HepG2 (cell line): ENCODE data around the gene CARMIL3. TPM values are rescaled to one million over a fixed set of nuclear protein-coding genes. Genes with fewer than 3 reads are reported as not detected.

Experiments
- ATRX ChIP-seq: sonication (generic); formaldehyde crosslinking; IDR thresholded peaks from 2 replicates; pipeline ENCODE4 v1.4.0; 2020; ENCODE audit warnings: missing genetic modification reagents, borderline replicate concordance
- CCAR2 ChIP-seq: fragments of 200-400 bp; formaldehyde crosslinking; optimal IDR thresholded peaks from 2 replicates; pipeline ENCODE3; 2018; ENCODE audit warnings: low read depth, mild to moderate bottlenecking, low read length, moderate library complexity
- DNMT3B ChIP-seq: conservative IDR thresholded peaks from 2 replicates; pipeline ENCODE4 v1.6.1; 2016; ENCODE audit warnings: missing biosample characterization, control low read depth
- ESRRA ChIP-seq: sonication (generic); formaldehyde crosslinking; IDR thresholded peaks from 2 replicates; pipeline ENCODE4 v1.5.1; 2020; ENCODE audit warnings: mild to moderate bottlenecking, low read depth, missing genetic modification reagents
- FOXM1 ChIP-seq: sonication (generic); formaldehyde crosslinking; IDR thresholded peaks from 2 replicates; pipeline ENCODE4 v1.5.0; 2020; ENCODE audit warnings: missing genetic modification reagents
- GABPB1 ChIP-seq: IDR thresholded peaks from 2 replicates; pipeline ENCODE4 v1.6.1; 2016; ENCODE audit warnings: mild to moderate bottlenecking, missing genetic modification reagents, moderate library complexity, missing compliant biosample characterization
- KLF12 ChIP-seq: sonication (generic); formaldehyde crosslinking; IDR thresholded peaks from 2 replicates; pipeline ENCODE4 v1.4.0; 2020; ENCODE audit warnings: missing genetic modification reagents, borderline replicate concordance
- MIER3 ChIP-seq: IDR thresholded peaks from 2 replicates; pipeline ENCODE4 v1.6.1; 2016; ENCODE audit warnings: missing compliant biosample characterization, borderline replicate concordance
- NR1H2 ChIP-seq: sonication (generic); formaldehyde crosslinking; IDR thresholded peaks from 2 replicates; pipeline ENCODE4 v1.8.1; 2022; ENCODE audit warnings: low read depth, missing genetic modification reagents, borderline replicate concordance
- PHF8 ChIP-seq: sonication (generic); formaldehyde crosslinking; IDR thresholded peaks from 2 replicates; pipeline ENCODE4 v1.5.0; 2020; ENCODE audit warnings: missing genetic modification reagents
- PPARG ChIP-seq: conservative IDR thresholded peaks from 2 replicates; pipeline ENCODE4 v1.6.1; 2016; ENCODE audit warnings: missing biosample characterization, missing genetic modification reagents
- PRMT3 ChIP-seq: sonication (generic); formaldehyde crosslinking; IDR thresholded peaks from 2 replicates; pipeline ENCODE4 v1.8.1; 2022; ENCODE audit warnings: low read depth, mild to moderate bottlenecking, moderate library complexity, missing genetic modification reagents, borderline replicate concordance
- RBM22 ChIP-seq: fragments of 200-400 bp; formaldehyde crosslinking; optimal IDR thresholded peaks from 2 replicates; pipeline ENCODE3; 2017; ENCODE audit warnings: mild to moderate bottlenecking, low read length, moderate library complexity
- STAG1 ChIP-seq: sonication (generic); formaldehyde crosslinking; IDR thresholded peaks from 2 replicates; pipeline ENCODE4 v1.4.0; 2020; ENCODE audit warnings: missing genetic modification reagents
- USF2 ChIP-seq, 2 experiments: sonication (generic) in 1 of 2; formaldehyde crosslinking in 1 of 2; IDR thresholded peaks; 2 replicates each; pipeline versions ENCODE4 v1.5.1 to v1.6.1; 2011 to 2020; ENCODE audit warnings: borderline replicate concordance in 1 of 2, low read depth in 1 of 2, low read length in 1 of 2, mild to moderate bottlenecking in 1 of 2, missing genetic modification reagents in 1 of 2, moderate library complexity in 1 of 2
- ZMYM2 ChIP-seq: sonication (generic); formaldehyde crosslinking; IDR thresholded peaks from 2 replicates; pipeline ENCODE4 v1.8.0; 2022; ENCODE audit warnings: mild to moderate bottlenecking, missing genetic modification reagents
- ZNF12 ChIP-seq: sonication (generic); formaldehyde crosslinking; IDR thresholded peaks from 2 replicates; pipeline ENCODE4 v1.5.0; 2020; ENCODE audit warnings: missing genetic modification reagents
- ZNF33B ChIP-seq: sonication (generic); formaldehyde crosslinking; IDR thresholded peaks from 2 replicates; pipeline ENCODE4 v1.5.1; 2020; ENCODE audit warnings: mild to moderate bottlenecking, missing genetic modification reagents
- ZNF446 ChIP-seq: sonication (generic); formaldehyde crosslinking; IDR thresholded peaks from 2 replicates; pipeline ENCODE4 v1.5.0; 2020; ENCODE audit warnings: mild to moderate bottlenecking, missing genetic modification reagents
- ZNF460 ChIP-seq: sonication (generic); formaldehyde crosslinking; IDR thresholded peaks from 2 replicates; pipeline ENCODE4 v1.5.1; 2020; ENCODE audit warnings: missing genetic modification reagents, mild to moderate bottlenecking, borderline replicate concordance
- ZNF558 ChIP-seq: sonication (generic); formaldehyde crosslinking; IDR thresholded peaks from 2 replicates; pipeline ENCODE4 v1.9.0; 2022; ENCODE audit warnings: mild to moderate bottlenecking, missing genetic modification reagents, borderline replicate concordance
- ZNF569 ChIP-seq: sonication (generic); formaldehyde crosslinking; IDR thresholded peaks from 2 replicates; pipeline ENCODE4 v1.5.0; 2020; ENCODE audit warnings: mild to moderate bottlenecking, missing genetic modification reagents, moderate library complexity, borderline replicate concordance
- ZNF616 ChIP-seq: sonication (generic); formaldehyde crosslinking; IDR thresholded peaks from 2 replicates; pipeline ENCODE4 v1.5.0; 2020; ENCODE audit warnings: low read depth, mild to moderate bottlenecking, missing genetic modification reagents
- ZNF619 ChIP-seq: sonication (generic); formaldehyde crosslinking; IDR thresholded peaks from 2 replicates; pipeline ENCODE4 v1.4.0; 2020; ENCODE audit warnings: mild to moderate bottlenecking, missing genetic modification reagents
- ZNF644 ChIP-seq: IDR thresholded peaks from 2 replicates; pipeline ENCODE4 v1.6.1; 2016; ENCODE audit warnings: low read depth
- ZNF678 ChIP-seq: sonication (generic); formaldehyde crosslinking; IDR thresholded peaks from 2 replicates; pipeline ENCODE4 v1.4.0; 2020; ENCODE audit warnings: mild to moderate bottlenecking, missing genetic modification reagents
- ZNF776 ChIP-seq: sonication (generic); formaldehyde crosslinking; IDR thresholded peaks from 2 replicates; pipeline ENCODE4 v1.4.0; 2020; ENCODE audit warnings: mild to moderate bottlenecking, missing genetic modification reagents
- ZNF781 ChIP-seq: sonication (generic); formaldehyde crosslinking; IDR thresholded peaks from 2 replicates; pipeline ENCODE4 v1.5.1; 2020; ENCODE audit warnings: borderline replicate concordance, mild to moderate bottlenecking, missing genetic modification reagents; ENCODE audit errors: not compliant biosample characterization
- ZSCAN31 ChIP-seq: sonication (generic); formaldehyde crosslinking; IDR thresholded peaks from 2 replicates; pipeline ENCODE4 v1.5.0; 2020; ENCODE audit warnings: low read depth, mild to moderate bottlenecking, missing genetic modification reagents
- polyA plus RNA-seq, 8 experiments: library from polyadenylated mRNA; depleted of rRNA in 3 of 8; stranded (reverse) in 7 of 8; unstranded in 1 of 8; fragments of >200 nt; fragmentation: Illumina TruSeq in 4 of 8; extraction: Trizol in 4 of 8; gene quantifications; 2 replicates each; pipeline versions ENCODE4 v1.2.1 to v1.2.3, GENCODE V29; 2011 to 2016; ENCODE audit warnings: low read depth in 4 of 8, missing spikeins in 1 of 8, mixed read lengths in 1 of 8; ENCODE audit not compliant: insufficient read depth in 1 of 8
- total RNA-seq, 5 experiments: library from RNA; depleted of rRNA; stranded (reverse); fragments of >200 nt; fragmentation: Illumina TruSeq; extraction: Trizol; gene quantifications; 2 replicates each; pipeline ENCODE4 v1.2.3, GENCODE V29; 2016; ENCODE audit warnings: low read depth in 1 of 5

Gene CARMIL3
- total and polyA plus RNA-seq, 2 of the 13 experiments (the other 11 are each of a cell fraction or from before 2014, with no cell fraction given) = 0.27 to 0.55 TPM

- TF ChIP-seq USF2 (IDR thresholded peaks at IDR 0.05; ENCODE audit: low read depth, low read length) = no peak
- TF ChIP-seq USF2 (CRISPR knock-in tag; IDR thresholded peaks at IDR 0.05; ENCODE audit: borderline replicate concordance) = no peak; the same call in 1 of the 2 replicates
- peak; percentile 84 for TF ChIP-seq ZNF33B
- no peak for TF ChIP-seq ZNF644 (CRISPR knock-in tag)
- TF ChIP-seq ZNF460 = no peak
- no peak for TF ChIP-seq RBM22
- peak; percentile 94 for TF ChIP-seq KLF12 (CRISPR knock-in tag)
- TF ChIP-seq ZNF446 (CRISPR knock-in tag) = peak; percentile 93
- peak; percentile 82; the same call in 1 of the 2 replicates for TF ChIP-seq MIER3
- TF ChIP-seq GABPB1 (CRISPR knock-in tag) = peak; percentile 84
- TF ChIP-seq ZNF776 = peak; percentile 96
- peak; percentile 18; the same call in 1 of the 2 replicates for TF ChIP-seq NR1H2 (CRISPR knock-in tag)
- no peak; the same call in 1 of the 2 replicates for TF ChIP-seq PRMT3 (CRISPR knock-in tag)
- TF ChIP-seq ZMYM2 (CRISPR knock-in tag) = 0 out of 2 replicates have a peak, but pooled peaks have one; percentile 33
- TF ChIP-seq ZNF781 = peak; percentile 76
- TF ChIP-seq ZNF678 (CRISPR knock-in tag) = peak; percentile 25; the same call in 1 of the 2 replicates
- peak; percentile 14; the same call in 1 of the 2 replicates for TF ChIP-seq STAG1 (CRISPR knock-in tag)
- TF ChIP-seq ESRRA (CRISPR knock-in tag) = no peak
- peak; percentile 88; the same call in 1 of the 2 replicates for TF ChIP-seq DNMT3B
- TF ChIP-seq PHF8 = peak; percentile 75
- TF ChIP-seq ZNF616 (CRISPR knock-in tag) = peak; percentile 84
- TF ChIP-seq ATRX (CRISPR knock-in tag) = 0 out of 2 replicates have a peak, but pooled peaks have one; percentile 39
- TF ChIP-seq CCAR2 = no peak
- no peak for TF ChIP-seq ZSCAN31 (CRISPR knock-in tag)
- peak; percentile 85; the same call in 1 of the 2 replicates for TF ChIP-seq ZNF558 (CRISPR knock-in tag)
- peak; percentile 58; the same call in 1 of the 2 replicates for TF ChIP-seq PPARG (CRISPR knock-in tag)
- TF ChIP-seq FOXM1 = no peak
- no peak for TF ChIP-seq ZNF569
- TF ChIP-seq ZNF12 = 0 out of 2 replicates have a peak, but pooled peaks have one; percentile 49
- TF ChIP-seq ZNF619 (CRISPR knock-in tag) = peak; percentile 97; the same call in 1 of the 2 replicates
Observed at GRCh38 chr14:24051789-24052655, at the start of gene CARMIL3 (continued).
